ENCODE results near the gene EXOC3L4. TPM values are rescaled to one million over a fixed set of nuclear protein-coding genes. Genes with fewer than 3 reads are reported as not detected.

The EXOC3L4 gene
- total and polyA plus RNA-seq, 9 of the 15 experiments (the other 6 are each of a cell fraction or from before 2014, with no cell fraction given): 0.10 to 6.7 (median 0.98) TPM; not detected in 1

DNA sequence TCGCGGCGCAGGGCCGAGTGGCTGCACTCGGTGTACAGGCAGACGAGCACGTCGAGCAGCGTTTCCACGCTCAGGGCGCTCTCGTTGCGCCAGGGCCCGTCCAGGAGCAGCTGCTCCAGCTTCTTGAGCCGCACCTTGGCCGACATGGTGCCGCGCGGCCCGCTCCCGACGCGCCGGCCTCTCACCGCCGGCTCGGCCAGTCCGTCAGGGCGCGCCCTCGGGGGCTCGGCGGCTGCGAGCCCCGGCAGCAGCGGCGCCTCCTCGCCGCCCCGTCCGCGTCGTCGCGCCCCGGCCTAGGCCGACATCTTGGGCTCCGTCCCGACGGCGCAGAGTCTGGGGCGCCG is 37.5 kb upstream of the EXOC3L4 start (continued):
- TF ChIP-seq THRB (CRISPR knock-in tag; conservative IDR thresholded peaks at IDR 0.05) (no peak), JUND (IDR thresholded peaks at IDR 0.05; ENCODE audit: borderline replicate concordance, low read depth, low read length) (no peak), JUND (tag; IDR thresholded peaks at IDR 0.05; ENCODE audit: borderline replicate concordance, low read depth, low read length) (no peak), ADNP (tag; IDR thresholded peaks at IDR 0.05) (no peak), ZNF134 (CRISPR knock-in tag; conservative IDR thresholded peaks at IDR 0.05) (no peak), MYC (IDR thresholded peaks at IDR 0.05; ENCODE audit: low read depth, low read length) (no peak), MYC (CRISPR knock-in tag; IDR thresholded peaks at IDR 0.05; ENCODE audit: borderline replicate concordance, low read depth) (no peak), ZNF79 (CRISPR knock-in tag; IDR thresholded peaks at IDR 0.05; ENCODE audit: low read depth) (no peak), MXD1 (CRISPR knock-in tag; IDR thresholded peaks at IDR 0.05; ENCODE audit: borderline replicate concordance, poor library complexity, severe bottlenecking) (no peak), KDM5B (IDR thresholded peaks at IDR 0.05; ENCODE audit: insufficient replicate concordance, low read depth, low read length) (no peak), ARID4B (CRISPR knock-in tag; IDR thresholded peaks at IDR 0.05) (no peak), RAD51 (IDR thresholded peaks at IDR 0.05; ENCODE audit: borderline replicate concordance, low read depth) (no peak), SP2 (IDR thresholded peaks at IDR 0.05; ENCODE audit: extremely low read depth, low read depth, low read length, poor library complexity, severe bottlenecking) (no peak), KDM2B (CRISPR knock-in tag; IDR thresholded peaks at IDR 0.05) (no peak), MTA1 (IDR thresholded peaks at IDR 0.05; ENCODE audit: borderline replicate concordance) (no peak), SAFB (IDR thresholded peaks at IDR 0.05; ENCODE audit: borderline replicate concordance, low read depth, low read length) (peak; percentile 53; the same call in 1 of the 2 replicates), TRIM24 (IDR thresholded peaks at IDR 0.05) (no peak), MBD2 (IDR thresholded peaks at IDR 0.05; ENCODE audit: borderline replicate concordance, low read depth) (no peak), E2F3 (CRISPR knock-in tag; IDR thresholded peaks at IDR 0.05) (no peak), POLR2G (IDR thresholded peaks at IDR 0.05; ENCODE audit: low read depth, low read length) (0 out of 2 replicates have a peak, but pooled peaks have one; percentile 19)
